ENCODE data around the gene KCTD7.

DNA sequence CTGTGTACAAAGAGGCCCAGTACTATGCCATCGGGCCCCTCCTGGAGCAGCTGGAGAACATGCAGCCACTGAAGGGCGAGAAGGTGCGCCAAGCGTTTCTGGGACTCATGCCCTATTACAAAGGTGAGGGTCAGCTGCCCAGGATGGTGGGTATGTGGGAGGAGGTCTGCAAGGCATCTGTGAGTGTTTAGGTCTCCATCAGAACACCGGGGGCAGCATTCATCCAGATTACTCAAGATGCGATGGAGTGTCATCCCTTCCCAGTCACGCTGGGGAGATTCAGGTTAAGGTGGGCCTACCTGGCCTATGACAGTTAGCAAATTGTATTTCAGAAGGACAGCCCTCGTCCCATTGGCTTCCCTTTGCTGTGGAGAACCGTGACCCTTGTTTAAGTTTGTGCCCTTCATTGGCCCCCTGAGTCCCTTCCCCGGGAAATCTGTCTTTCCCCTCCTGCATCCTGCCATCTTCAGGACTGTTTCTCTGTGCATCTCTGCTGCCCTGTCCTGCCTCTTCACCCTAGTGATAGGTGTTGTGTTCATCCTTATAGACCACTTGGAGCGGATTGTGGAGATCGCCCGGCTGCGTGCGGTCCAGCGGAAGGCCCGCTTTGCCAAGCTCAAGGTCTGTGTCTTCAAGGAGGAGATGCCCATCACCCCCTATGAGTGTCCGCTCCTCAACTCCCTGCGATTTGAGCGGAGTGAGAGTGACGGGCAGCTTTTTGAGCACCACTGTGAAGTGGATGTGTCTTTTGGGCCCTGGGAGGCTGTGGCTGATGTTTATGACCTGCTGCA lies 9.8 kb downstream of the KCTD7 start:
- no peak for TF ChIP-seq EZH2 (IDR thresholded peaks at IDR 0.05; ENCODE audit: borderline replicate concordance, low read length)
- TF ChIP-seq, protein P1, sequence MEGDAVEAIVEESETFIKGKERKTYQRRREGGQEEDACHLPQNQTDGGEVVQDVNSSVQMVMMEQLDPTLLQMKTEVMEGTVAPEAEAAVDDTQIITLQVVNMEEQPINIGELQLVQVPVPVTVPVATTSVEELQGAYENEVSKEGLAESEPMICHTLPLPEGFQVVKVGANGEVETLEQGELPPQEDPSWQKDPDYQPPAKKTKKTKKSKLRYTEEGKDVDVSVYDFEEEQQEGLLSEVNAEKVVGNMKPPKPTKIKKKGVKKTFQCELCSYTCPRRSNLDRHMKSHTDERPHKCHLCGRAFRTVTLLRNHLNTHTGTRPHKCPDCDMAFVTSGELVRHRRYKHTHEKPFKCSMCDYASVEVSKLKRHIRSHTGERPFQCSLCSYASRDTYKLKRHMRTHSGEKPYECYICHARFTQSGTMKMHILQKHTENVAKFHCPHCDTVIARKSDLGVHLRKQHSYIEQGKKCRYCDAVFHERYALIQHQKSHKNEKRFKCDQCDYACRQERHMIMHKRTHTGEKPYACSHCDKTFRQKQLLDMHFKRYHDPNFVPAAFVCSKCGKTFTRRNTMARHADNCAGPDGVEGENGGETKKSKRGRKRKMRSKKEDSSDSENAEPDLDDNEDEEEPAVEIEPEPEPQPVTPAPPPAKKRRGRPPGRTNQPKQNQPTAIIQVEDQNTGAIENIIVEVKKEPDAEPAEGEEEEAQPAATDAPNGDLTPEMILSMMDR (IDR thresholded peaks at IDR 0.05; ENCODE audit: low read length) = no peak; the same call in 1 of the 2 replicates
